H1 (cell line): ENCODE results near the gene TMEM187. TPM values are rescaled to one million over a fixed set of nuclear protein-coding genes. Genes with fewer than 3 reads are reported as not detected.

Experiments used
- CTCF ChIA-PET: fragments of 300-600 bp; sonication (Branson Sonifier 250); formaldehyde crosslinking; loops from one replicate; lab custom pipeline; 2021; ENCODE audit not compliant: partially characterized antibody; lab: Charles Lee
- POLR2A ChIA-PET: fragments of 300-600 bp; sonication (Branson Sonifier 250); formaldehyde crosslinking; loops from one replicate; lab custom pipeline; 2021; ENCODE audit warnings: inconsistent platforms; ENCODE audit not compliant: partially characterized antibody; lab: Charles Lee
- DNase-seq, 2 experiments: peaks; one replicate each; pipeline versions ENCODE4 v3.0.0 to v3.0.0-alpha.2; 2010 to 2022; ENCODE audit warnings: low spot score in 2 of 2, low read depth in 1 of 2, mixed read lengths in 1 of 2
- FAIRE-seq: peaks from 2 replicates; lab custom pipeline; 2011; peaks lifted over from hg19 to GRCh38; lab: Jason Lieb, UNC
- H2AFZ ChIP-seq: 2 replicates; pipeline ENCODE4 v1.8.1; 2012; ENCODE audit warnings: low read length, inconsistent platforms
- H2AK5ac ChIP-seq: 2 replicates; pipeline ENCODE4 v1.6.1; 2013; ENCODE audit warnings: low read depth, low read length
- H2BK120ac ChIP-seq: replicated peaks from 2 replicates; pipeline ENCODE3; 2013; ENCODE audit warnings: low read depth, low read length, inconsistent platforms
- H2BK12ac ChIP-seq: 2 replicates; pipeline ENCODE4 v1.6.1; 2013; ENCODE audit warnings: low read depth, low read length
- H2BK15ac ChIP-seq: 2 replicates; pipeline ENCODE4 v1.6.1; 2013; ENCODE audit warnings: low read length
- H2BK20ac ChIP-seq: 2 replicates; pipeline ENCODE4 v1.6.1; 2013; ENCODE audit warnings: low read length
- H2BK5ac ChIP-seq: 2 replicates; pipeline ENCODE4 v1.6.1; 2013; ENCODE audit warnings: low read depth, low read length
- H3K14ac ChIP-seq: 2 replicates; pipeline ENCODE4 v1.6.1; 2013; ENCODE audit warnings: inconsistent platforms; ENCODE audit not compliant: insufficient read length
- H3K18ac ChIP-seq: 2 replicates; pipeline ENCODE4 v1.6.1; 2013; ENCODE audit warnings: low read length; ENCODE audit errors: extremely low read depth
- H3K23ac ChIP-seq: 2 replicates; pipeline ENCODE4 v1.6.1; 2013; ENCODE audit warnings: inconsistent platforms; ENCODE audit not compliant: insufficient read length
- H3K23me2 ChIP-seq: 2 replicates; pipeline ENCODE4 v1.6.1; 2013; ENCODE audit warnings: low read depth, low read length
- H3K27ac ChIP-seq: 2 replicates; pipeline ENCODE4 v1.6.1; 2011; ENCODE audit warnings: low read depth, low read length, inconsistent platforms
- H3K27me3 ChIP-seq, 4 experiments: replicated peaks in 1 of 4; 1 replicate in 1 of 4; 2 replicates in 3 of 4; pipeline versions ENCODE4 v1.6.1 to v1.8.1; 2011 to 2013; ENCODE audit warnings: low read length in 3 of 4, mild to moderate bottlenecking in 3 of 4, inconsistent platforms in 2 of 4, mixed read lengths in 2 of 4, moderate library complexity in 1 of 4; ENCODE audit not compliant: control insufficient read depth in 3 of 4, insufficient read depth in 3 of 4; ENCODE audit errors: extremely low read depth in 1 of 4
- H3K36me3 ChIP-seq, 4 experiments: 2 replicates each; pipeline versions ENCODE4 v1.6.1 to v1.8.1; 2011 to 2013; ENCODE audit warnings: mild to moderate bottlenecking in 4 of 4, low read length in 3 of 4, moderate library complexity in 2 of 4, control low read depth in 1 of 4, inconsistent platforms in 1 of 4; ENCODE audit not compliant: insufficient read depth in 4 of 4, control insufficient read depth in 2 of 4
- H3K4ac ChIP-seq: replicated peaks from 2 replicates; pipeline ENCODE3; 2013; ENCODE audit warnings: low read length, low read depth, mixed read lengths, inconsistent platforms; ENCODE audit not compliant: insufficient read length
- H3K4me1 ChIP-seq, 4 experiments: replicated peaks in 1 of 4; 1 replicate in 1 of 4; 2 replicates in 3 of 4; pipeline versions ENCODE4 v1.6.1 to v1.8.1; 2011 to 2013; ENCODE audit warnings: low read length in 3 of 4, inconsistent platforms in 2 of 4, mixed read lengths in 1 of 4; ENCODE audit not compliant: insufficient read depth in 4 of 4, control insufficient read depth in 3 of 4
- H3K4me2 ChIP-seq, 2 experiments: 2 replicates each; pipeline versions ENCODE4 v1.6.1 to v1.8.1; 2011 to 2013; ENCODE audit warnings: low read depth in 2 of 2, low read length in 2 of 2, control low read depth in 1 of 2, inconsistent platforms in 1 of 2, mild to moderate bottlenecking in 1 of 2; ENCODE audit not compliant: insufficient read depth in 1 of 2
- H3K4me3 ChIP-seq, 4 experiments: fragments of 200-600, 300-600 bp in 1 of 4; sonication (generic), shearing (Covaris generic), sonication (Bioruptor Twin) in 1 of 4; 2 replicates each; pipeline versions ENCODE4 v1.5.1 to v1.8.1; 2011 to 2016; ENCODE audit warnings: low read length in 4 of 4, low read depth in 3 of 4, control low read depth in 2 of 4, inconsistent platforms in 2 of 4, mild to moderate bottlenecking in 2 of 4, mixed read lengths in 1 of 4, moderate library complexity in 1 of 4; ENCODE audit not compliant: insufficient read depth in 2 of 4; ENCODE audit errors: extremely low read depth in 1 of 4
- H3K56ac ChIP-seq: replicated peaks from 2 replicates; pipeline ENCODE3; 2013; ENCODE audit warnings: low read depth, mild to moderate bottlenecking, mixed read lengths, low read length, inconsistent platforms; ENCODE audit not compliant: insufficient read length
- H3K79me1 ChIP-seq: 2 replicates; pipeline ENCODE4 v1.6.1; 2013; ENCODE audit warnings: low read depth, low read length, control low read depth
- H3K79me2 ChIP-seq, 2 experiments: 2 replicates each; pipeline versions ENCODE4 v1.6.1 to v1.8.1; 2012 to 2013; ENCODE audit warnings: low read length in 2 of 2, mild to moderate bottlenecking in 2 of 2, inconsistent platforms in 1 of 2; ENCODE audit not compliant: insufficient read depth in 2 of 2, control insufficient read depth in 1 of 2
- H3K9ac ChIP-seq, 4 experiments: replicated peaks in 1 of 4; 1 replicate in 1 of 4; 2 replicates in 3 of 4; pipeline versions ENCODE4 v1.6.1 to v1.8.1; 2011 to 2013; ENCODE audit warnings: low read depth in 3 of 4, low read length in 3 of 4, control low read depth in 2 of 4, mild to moderate bottlenecking in 2 of 4, moderate library complexity in 2 of 4, inconsistent platforms in 1 of 4; ENCODE audit errors: extremely low read depth in 1 of 4
- H3K9me3 ChIP-seq, 2 experiments: 2 replicates each; pipeline versions ENCODE4 v1.6.1 to v1.8.1; 2012 to 2013; ENCODE audit warnings: mild to moderate bottlenecking in 2 of 2, moderate library complexity in 2 of 2, control low read depth in 1 of 2, inconsistent platforms in 1 of 2, low read depth in 1 of 2, low read length in 1 of 2, mixed read lengths in 1 of 2; ENCODE audit not compliant: insufficient read depth in 2 of 2
- H4K20me1 ChIP-seq, 2 experiments: replicated peaks in 1 of 2; 2 replicates each; pipeline versions ENCODE3 to v1.8.1; 2011 to 2013; ENCODE audit warnings: inconsistent platforms in 2 of 2, low read length in 2 of 2, mild to moderate bottlenecking in 1 of 2; ENCODE audit not compliant: insufficient read depth in 2 of 2, control insufficient read depth in 1 of 2
- H4K5ac ChIP-seq: 2 replicates; pipeline ENCODE4 v1.6.1; 2013; ENCODE audit warnings: low read length, low read depth, mixed read lengths, inconsistent platforms; ENCODE audit not compliant: insufficient read length
- H4K8ac ChIP-seq: 2 replicates; pipeline ENCODE4 v1.8.0; 2013; ENCODE audit warnings: mild to moderate bottlenecking, moderate library complexity, low read length, inconsistent platforms; ENCODE audit not compliant: insufficient read depth; ENCODE audit errors: extremely low read depth
- H4K91ac ChIP-seq: replicated peaks from 2 replicates; pipeline ENCODE3; 2013; ENCODE audit warnings: low read length, mixed read lengths, inconsistent platforms; ENCODE audit not compliant: insufficient read length
- CEBPB ChIP-seq: IDR thresholded peaks from 2 replicates; pipeline ENCODE4 v1.6.1; 2012; ENCODE audit warnings: low read depth, low read length
- CHD2 ChIP-seq: IDR thresholded peaks from 2 replicates; pipeline ENCODE4 v1.6.1; 2012; ENCODE audit warnings: low read length, improper control_type of control experiment
- EZH2 ChIP-seq: fragments of 200-600 bp; sonication (generic); IDR thresholded peaks from 2 replicates; pipeline ENCODE4 v1.7.1; 2012; ENCODE audit warnings: low read depth, mild to moderate bottlenecking, moderate library complexity, low read length, inconsistent platforms; ENCODE audit not compliant: severe bottlenecking
- GTF2F1 ChIP-seq: IDR thresholded peaks from 2 replicates; pipeline ENCODE4 v1.6.1; 2012; ENCODE audit warnings: low read depth, low read length, improper control_type of control experiment, borderline replicate concordance
- HDAC6 ChIP-seq: IDR thresholded peaks from one replicate; pipeline ENCODE4 v1.7.1; 2012; ENCODE audit warnings: low read depth, mild to moderate bottlenecking, inconsistent platforms, low read length, moderate library complexity
- JUND ChIP-seq: IDR thresholded peaks from 2 replicates; pipeline ENCODE4 v1.6.1; 2011; ENCODE audit warnings: mild to moderate bottlenecking, improper control_type of control experiment, low read length
- KDM5A ChIP-seq: fragments of 200-600 bp; IDR thresholded peaks from 2 replicates; pipeline ENCODE4 v1.7.1; 2012; ENCODE audit warnings: mild to moderate bottlenecking, low read length, inconsistent platforms, mixed read lengths
- WGBS, 2 experiments: shearing (Covaris generic) in 1 of 2; methylation state at CpG; one replicate each; pipeline versions ENCODE4 v1.1.6 to v1.1.7; 2013 to 2015; ENCODE audit warnings: low lambda C conversion rate in 2 of 2, mixed read lengths in 2 of 2, inconsistent platforms in 1 of 2, low coverage in 1 of 2, missing lambda C conversion rate in 1 of 2; ENCODE audit not compliant: insufficient replicate concordance in 2 of 2, insufficient coverage in 1 of 2, insufficient read length in 1 of 2; ENCODE audit errors: extremely low coverage in 1 of 2, missing lambda C conversion rate in 1 of 2; 5-methylcytosine and 5-hydroxymethylcytosine counted together
- polyA plus RNA-seq, 7 experiments: library from polyadenylated mRNA; depleted of rRNA in 3 of 7; stranded (reverse) in 5 of 7; unstranded in 2 of 7; fragments of >200 nt in 5 of 7; fragments of 200-250 nt in 2 of 7; gene quantifications; 1 replicate in 5 of 7; 2 replicates in 1 of 7; 4 replicates in 1 of 7; pipeline versions ENCODE4 v1.2.1 to v1.2.3, GENCODE V29; 2011 to 2013; ENCODE audit warnings: missing spikeins in 2 of 7, mixed read lengths in 2 of 7
- total RNA-seq: library from RNA; stranded (reverse); fragmentation: NEBNext Ultra II Directional; extraction: Animal tissue kit (Norgen Biotek cat#: 25700); gene quantifications from 2 replicates; pipeline ENCODE4 v1.2.1, GENCODE V29; 2021
- TF ChIP-seq, protein P1 (sequence below), 3 experiments: IDR thresholded peaks; 1 replicate in 2 of 3; 2 replicates in 1 of 3; pipeline versions ENCODE4 v1.5.1 to v1.6.1; 2011; ENCODE audit warnings: low read length in 3 of 3, mild to moderate bottlenecking in 3 of 3, inconsistent platforms in 2 of 3, low read depth in 1 of 3, moderate library complexity in 1 of 3; ENCODE audit not compliant: insufficient read depth in 1 of 3; ENCODE audit errors: control extremely low read depth in 1 of 3
- TF ChIP-seq, protein P2 (sequence below): IDR thresholded peaks from 2 replicates; pipeline ENCODE4 v1.6.1; 2012; ENCODE audit warnings: inconsistent platforms

The TMEM187 gene
- total and polyA plus RNA-seq, 2 of the 8 experiments (the other 6 are each of a cell fraction or from before 2014, with no cell fraction given): 5.0 to 14.5 TPM

DNA sequence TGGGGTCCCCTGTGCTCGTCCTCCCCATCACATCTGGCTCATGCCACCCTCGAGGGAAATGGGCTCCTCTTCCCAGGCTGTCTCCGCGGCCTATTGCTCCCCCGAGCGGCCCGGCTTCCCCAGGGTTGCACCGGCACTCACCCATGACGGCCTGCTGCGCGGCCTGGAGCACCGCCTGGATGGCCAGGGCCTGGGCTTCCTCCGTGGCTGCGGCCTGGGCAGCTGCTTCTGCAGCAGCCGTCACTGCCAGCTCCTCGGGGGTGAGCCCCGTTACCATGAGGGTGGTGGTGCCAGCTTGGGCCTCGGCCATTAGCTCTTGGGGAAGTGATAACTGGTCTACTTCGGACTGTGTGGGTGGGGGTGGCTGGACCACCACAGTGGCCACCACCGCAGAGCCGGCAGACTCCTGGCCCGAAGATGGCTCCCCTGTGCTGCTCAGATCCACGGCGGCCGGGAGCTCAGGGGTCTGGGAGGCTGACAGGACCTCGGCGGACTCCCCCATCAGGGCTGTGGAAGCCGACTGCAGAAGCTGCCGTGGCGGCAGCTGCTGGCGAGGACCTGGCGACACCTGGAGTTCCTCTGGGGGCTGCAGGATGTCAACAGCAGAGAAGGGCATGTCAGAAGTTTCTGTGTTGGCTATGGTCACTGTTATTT, 20.1 kb upstream of the TMEM187 start:
- Histone ChIP-seq H2AK5ac (no peak overlapping the region), H2BK120ac (no peak overlapping the region), H2BK15ac (no peak overlapping the region), H3K14ac (no peak overlapping the region), H2BK12ac (no peak overlapping the region), H3K36me3 (peaks cover 26 to 75% (median 54%) of the 10 kb centered on the region in 4 experiments; a peak in 7 of 8 replicates), H3K9me3 (no peaks in the 10 kb centered on the region), H3K79me2 (no peaks in the 10 kb centered on the region), H3K4me3 (no peak overlapping the region), H3K4me2 (no peak overlapping the region), H2AFZ (no peak overlapping the region), H4K8ac (no peak overlapping the region; the same call in 1 of the 2 replicates), H3K23me2 (no peaks in the 10 kb centered on the region), H2BK5ac (no peak overlapping the region), H3K9ac (no peak overlapping the region), H3K79me1 (no peaks in the 10 kb centered on the region), H3K18ac (no peak overlapping the region), H3K4ac (no peak overlapping the region), H3K4me1 (peaks cover 0 to 11% (median 1%) of the 10 kb centered on the region in 4 experiments; a peak in 3 of 7 replicates), H3K27ac (no peak overlapping the region; the same call in 1 of the 2 replicates), H3K23ac (no peak overlapping the region), H4K20me1 (peaks cover 0 to 4% of the 10 kb centered on the region in 2 experiments), H3K27me3 (no peaks in the 10 kb centered on the region), H4K5ac (no peak overlapping the region), H2BK20ac (no peak overlapping the region), H3K56ac (no peak overlapping the region), H4K91ac (no peak overlapping the region)
- WGBS, 2 experiments: 96% methylated on average over 18 of the region's 32 CpGs; no CpG with 5 or more reads in 1 of the 2 experiments
- ChIA-PET POLR2A (interaction anchor here (0.9 to 1.7 kb wide), 6 partner anchors 9 to 29 kb away, joined by 3 to 7 read pairs (median 3); partner anchors contain the start of genes ARHGAP4 and HCFC1), CTCF (interaction anchor here (0.9 to 11.1 kb wide), 7 partner anchors 7 to 189 kb away, joined by 3 to 272 read pairs (median 3); partner anchors contain the start of genes ARHGAP4, HCFC1, NAA10 and PLXNB3)
- DNase-seq: no peak
- FAIRE-seq: no peak
- no peak for TF ChIP-seq CEBPB
- no peak for TF ChIP-seq GTF2F1
- no peak for TF ChIP-seq CHD2
- TF ChIP-seq, protein P1, sequence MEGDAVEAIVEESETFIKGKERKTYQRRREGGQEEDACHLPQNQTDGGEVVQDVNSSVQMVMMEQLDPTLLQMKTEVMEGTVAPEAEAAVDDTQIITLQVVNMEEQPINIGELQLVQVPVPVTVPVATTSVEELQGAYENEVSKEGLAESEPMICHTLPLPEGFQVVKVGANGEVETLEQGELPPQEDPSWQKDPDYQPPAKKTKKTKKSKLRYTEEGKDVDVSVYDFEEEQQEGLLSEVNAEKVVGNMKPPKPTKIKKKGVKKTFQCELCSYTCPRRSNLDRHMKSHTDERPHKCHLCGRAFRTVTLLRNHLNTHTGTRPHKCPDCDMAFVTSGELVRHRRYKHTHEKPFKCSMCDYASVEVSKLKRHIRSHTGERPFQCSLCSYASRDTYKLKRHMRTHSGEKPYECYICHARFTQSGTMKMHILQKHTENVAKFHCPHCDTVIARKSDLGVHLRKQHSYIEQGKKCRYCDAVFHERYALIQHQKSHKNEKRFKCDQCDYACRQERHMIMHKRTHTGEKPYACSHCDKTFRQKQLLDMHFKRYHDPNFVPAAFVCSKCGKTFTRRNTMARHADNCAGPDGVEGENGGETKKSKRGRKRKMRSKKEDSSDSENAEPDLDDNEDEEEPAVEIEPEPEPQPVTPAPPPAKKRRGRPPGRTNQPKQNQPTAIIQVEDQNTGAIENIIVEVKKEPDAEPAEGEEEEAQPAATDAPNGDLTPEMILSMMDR (IDR thresholded peaks at IDR 0.05; ENCODE audit: control extremely low read depth in 1 of 3, insufficient read depth in 1 of 3, low read depth in 1 of 3, low read length in 3 of 3): no peak
- TF ChIP-seq KDM5A: no peak
- TF ChIP-seq, protein P2, sequence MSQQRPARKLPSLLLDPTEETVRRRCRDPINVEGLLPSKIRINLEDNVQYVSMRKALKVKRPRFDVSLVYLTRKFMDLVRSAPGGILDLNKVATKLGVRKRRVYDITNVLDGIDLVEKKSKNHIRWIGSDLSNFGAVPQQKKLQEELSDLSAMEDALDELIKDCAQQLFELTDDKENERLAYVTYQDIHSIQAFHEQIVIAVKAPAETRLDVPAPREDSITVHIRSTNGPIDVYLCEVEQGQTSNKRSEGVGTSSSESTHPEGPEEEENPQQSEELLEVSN: no peak
- TF ChIP-seq EZH2: no peak
- TF ChIP-seq JUND: no peak
- TF ChIP-seq HDAC6: no peak
